HG03103 (cell line): Measurements from ENCODE around the gene AKT1S1.
A peak's percentile ranks its signal among the peaks of the same experiment; 100 is the strongest.
"Not testable (repeated sequence)": the region's sequence is repeated elsewhere in the genome, so short reads cannot be mapped to it uniquely, and the experiment has no call there.

Source experiments
- ATAC-seq: cut with Tn5 transposase; IDR thresholded peaks from one replicate; pipeline ENCODE4 v1.9.1; 2021; ENCODE audit warnings: low read depth; ENCODE audit not compliant: unreplicated experiment

The AKT1S1 gene

DNA sequence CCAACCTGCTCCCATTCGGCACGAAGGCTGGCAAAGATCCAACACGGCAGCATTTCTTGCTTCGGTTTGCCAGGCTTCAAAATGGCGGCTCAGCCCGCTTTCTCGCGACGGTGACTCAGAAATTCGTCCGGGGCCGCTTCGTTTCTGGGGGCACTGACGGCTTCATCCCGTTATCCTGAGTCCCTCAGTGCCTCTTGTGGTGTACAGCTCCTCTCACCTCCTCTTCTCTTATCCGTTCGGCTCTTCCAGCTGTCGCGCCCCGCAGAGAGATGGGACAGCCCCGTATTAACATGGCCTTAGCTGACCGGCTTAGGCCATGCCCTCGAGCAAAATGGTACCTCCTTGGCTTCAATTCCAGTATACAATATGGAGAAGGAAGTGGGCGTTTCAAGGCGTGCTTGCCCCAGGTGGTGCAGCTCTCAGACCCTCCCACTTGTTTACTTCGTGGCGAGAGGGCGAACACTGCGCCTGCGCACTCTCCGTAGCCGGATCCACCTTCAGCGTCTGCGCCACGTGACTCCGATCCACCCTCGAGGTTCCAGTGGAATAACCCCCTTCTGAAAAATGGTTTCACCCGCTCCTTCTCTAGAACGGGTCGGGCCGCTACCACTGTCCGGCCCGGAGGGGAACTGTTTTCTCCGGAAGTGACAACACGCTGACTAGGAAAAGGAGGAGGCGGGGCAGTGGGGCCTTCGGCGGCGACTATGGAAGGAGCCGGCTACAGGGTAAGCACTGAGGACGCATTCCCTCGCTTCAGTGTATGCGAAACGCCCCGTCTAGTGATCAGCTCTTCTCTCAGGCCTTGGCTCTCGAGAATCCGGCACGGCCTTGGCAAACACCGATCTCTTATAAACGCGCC lies at the start of gene AKT1S1, which contains the start of gene TBC1D17:
AKT1S1 (minus strand) TSS at position 336 of the 859 bp plus-strand sequence. CDS start 4,060 bp downstream, outside the sequence.
TBC1D17 (plus strand) TSS at position 683 of the 859 bp plus-strand sequence; CDS start at position 705, 22 bp downstream.
- peak; percentile 44 for ATAC-seq

DNA sequence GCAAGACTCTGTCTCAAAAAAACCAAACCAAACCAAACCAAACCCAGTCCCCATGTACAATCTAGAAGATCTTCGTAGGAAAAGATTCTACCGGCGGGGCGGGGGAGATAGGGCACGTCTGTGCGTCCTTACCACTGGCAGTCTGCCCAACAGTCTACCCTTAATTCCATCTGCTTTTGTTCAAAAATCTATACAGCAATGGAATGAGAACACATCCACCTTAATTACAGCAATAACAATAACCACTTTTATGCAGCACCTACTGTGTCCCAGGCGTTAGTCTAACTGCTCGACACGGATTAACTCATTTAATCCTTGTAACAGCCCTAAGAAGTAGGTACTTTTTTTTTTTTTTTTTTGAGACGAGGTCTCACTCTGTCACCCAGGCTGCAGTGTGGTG lies 49.4 kb upstream of the AKT1S1 start:
- no peak for ATAC-seq

DNA sequence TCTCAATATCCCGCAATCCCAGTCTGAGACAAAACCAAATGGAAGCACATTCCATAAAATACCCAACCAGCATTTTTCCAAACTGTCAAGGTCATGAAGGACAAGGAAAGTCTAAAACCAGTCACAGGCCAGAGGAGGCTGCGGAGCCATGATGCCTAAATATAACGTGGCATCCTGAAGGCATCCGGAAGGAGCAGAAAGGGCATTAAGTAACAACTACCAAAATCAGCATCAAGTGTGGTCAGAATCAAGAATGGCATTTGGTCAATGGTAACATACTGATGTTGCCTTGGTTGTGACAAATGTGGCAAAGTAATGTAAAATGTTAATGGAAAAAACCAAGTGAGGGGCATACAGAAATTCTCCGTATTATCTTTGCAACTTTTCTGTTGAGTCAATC lies 48.3 kb upstream of the AKT1S1 start:
- ATAC-seq = no peak

DNA sequence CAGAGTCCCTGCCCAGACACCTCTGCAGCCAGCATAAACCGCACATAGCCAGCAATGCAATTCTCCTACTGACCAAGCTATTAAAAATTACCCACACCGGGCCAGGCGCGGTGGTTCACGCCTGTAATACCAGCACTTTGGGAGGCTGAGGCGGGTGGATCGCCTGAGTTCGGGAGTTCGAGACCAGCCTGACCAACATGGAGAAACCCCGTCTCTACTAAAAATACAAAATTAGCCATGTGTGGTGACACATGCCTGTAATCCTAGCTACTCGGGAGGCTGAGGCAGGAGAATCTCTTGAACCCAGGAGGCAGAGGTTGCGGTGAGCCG lies 47.7 kb upstream of the AKT1S1 start:
- not testable (repeated sequence) for ATAC-seq

DNA sequence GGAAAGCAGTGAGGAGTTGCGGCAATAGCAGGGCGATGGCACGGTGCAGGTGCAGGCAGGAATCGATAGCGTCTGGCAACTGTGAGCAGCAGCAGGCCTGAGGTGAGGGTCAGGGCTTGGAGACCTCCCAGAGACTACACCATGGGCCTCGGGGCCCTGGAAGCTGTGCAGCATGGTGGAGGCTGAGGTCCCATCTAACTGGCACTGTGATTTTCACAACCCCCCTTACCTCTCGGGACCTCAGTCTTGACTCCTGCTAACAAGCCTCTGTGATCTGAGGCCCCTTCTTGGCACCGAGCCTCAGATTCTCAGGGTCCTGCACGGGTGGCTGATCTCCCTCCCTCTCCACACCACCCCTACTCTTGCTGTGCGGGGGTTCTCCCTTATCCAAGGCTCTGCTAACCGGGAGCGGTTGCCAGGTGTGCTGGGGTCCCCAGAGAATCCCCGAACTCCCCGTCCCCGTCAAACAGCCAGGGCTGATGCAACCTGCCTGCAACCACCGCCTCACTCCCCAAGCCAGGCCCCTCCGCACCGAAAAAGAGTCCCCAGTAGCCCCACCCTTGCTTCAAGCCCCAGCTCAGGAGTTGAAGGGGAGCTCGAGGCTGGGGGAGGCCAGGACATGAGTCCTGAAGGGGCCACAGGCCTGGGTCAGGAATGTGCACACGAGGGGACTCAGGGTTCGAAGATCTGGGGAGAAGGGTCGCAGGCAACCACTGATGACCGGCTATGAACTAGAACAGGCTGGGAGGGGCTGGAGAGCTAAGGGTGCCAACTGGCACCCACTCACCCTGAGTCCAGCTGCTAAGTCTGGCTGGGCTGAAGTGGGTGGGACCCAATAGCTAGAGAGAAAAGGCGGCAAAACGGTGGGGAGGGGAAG lies 47.1 kb upstream of the AKT1S1 start:
- ATAC-seq = no peak

DNA sequence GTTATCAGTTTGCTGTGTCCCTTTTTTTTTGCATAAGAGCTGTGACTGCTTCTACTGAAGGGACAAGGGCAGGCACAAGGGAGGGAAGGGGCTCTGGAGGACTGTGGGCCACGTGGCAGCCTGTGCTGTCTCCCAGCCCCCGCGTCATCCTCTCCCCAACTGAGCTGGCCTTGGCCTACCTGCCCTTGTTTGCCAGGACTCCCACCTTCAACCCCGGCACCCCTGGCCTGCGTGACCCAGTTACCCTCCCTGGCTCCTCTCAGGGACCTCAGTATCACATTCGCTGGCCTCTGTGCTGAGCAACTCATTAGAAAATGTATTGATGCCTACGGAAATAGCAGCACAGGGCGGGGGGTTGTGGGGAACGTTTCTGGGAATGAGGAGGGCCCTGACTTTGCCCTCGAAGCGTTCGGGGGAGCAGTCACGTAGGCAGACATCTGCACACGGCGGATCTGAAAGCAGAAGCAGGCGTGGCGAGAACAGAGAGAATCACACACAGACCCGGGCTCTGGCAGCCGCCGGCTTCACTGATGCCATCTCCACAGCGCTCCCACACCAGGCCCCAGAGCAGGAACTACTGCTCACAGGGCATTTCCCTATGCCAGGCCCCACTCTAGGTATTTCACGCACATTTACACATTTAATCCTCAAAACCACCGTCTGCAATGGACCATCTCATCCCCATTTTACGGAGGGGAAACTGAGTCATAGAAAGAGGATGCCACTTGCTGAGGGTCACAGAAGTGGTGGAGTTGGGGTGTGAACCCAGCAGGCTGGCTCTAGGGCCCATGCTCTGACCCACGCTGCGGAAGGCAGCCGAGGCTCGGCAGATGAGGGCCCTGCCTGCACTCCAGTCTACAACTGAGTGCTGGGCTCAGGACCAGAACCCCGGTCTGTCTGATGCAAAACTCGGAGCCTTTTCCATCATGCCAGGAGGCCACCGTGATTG lies 46.2 kb upstream of the AKT1S1 start:
- no peak for ATAC-seq

DNA sequence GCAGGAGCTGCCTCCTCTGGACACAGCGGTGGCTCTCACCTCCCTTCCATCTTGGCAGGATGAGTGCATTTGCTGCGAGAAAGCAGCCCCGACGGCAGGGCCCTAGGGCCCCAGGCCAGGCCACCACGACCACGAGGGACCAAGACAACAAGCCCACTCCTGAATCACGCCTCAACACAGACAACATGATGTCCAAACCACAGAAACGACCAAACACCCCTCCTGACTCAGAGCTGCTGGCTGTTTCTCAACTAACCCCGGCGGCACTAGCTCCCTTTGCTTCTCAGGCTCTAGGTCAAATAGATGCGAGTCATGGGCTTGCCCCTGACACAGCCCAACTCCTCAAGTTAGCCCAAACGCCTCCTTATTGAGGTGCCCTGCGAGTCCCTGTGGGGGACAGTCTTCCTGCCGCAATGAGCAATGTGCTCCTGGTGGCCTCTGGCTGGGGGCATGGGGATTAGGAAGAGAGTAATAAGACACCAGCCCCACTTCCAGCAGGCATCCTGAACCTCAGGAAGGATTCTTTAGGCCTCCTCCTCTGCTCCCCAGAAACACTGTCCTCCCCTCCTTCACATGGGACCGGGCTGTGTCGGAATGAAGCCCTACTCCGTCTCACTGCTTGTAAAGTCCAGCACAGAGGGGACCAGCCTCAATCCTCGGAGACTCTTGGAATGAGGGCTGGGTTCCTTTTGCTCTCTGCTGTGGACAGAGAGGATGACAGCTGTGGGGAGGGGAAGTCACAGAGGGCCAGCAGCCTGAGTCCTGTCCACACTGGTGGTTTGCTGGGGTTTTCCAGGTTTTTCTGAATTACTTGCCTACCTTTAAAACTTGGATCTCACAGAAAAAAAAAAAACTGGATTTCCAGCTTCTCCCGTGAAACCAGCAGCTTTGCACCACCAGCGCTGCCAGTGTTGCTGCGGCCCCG lies 45.0 kb upstream of the AKT1S1 start:
- ATAC-seq = no peak

DNA sequence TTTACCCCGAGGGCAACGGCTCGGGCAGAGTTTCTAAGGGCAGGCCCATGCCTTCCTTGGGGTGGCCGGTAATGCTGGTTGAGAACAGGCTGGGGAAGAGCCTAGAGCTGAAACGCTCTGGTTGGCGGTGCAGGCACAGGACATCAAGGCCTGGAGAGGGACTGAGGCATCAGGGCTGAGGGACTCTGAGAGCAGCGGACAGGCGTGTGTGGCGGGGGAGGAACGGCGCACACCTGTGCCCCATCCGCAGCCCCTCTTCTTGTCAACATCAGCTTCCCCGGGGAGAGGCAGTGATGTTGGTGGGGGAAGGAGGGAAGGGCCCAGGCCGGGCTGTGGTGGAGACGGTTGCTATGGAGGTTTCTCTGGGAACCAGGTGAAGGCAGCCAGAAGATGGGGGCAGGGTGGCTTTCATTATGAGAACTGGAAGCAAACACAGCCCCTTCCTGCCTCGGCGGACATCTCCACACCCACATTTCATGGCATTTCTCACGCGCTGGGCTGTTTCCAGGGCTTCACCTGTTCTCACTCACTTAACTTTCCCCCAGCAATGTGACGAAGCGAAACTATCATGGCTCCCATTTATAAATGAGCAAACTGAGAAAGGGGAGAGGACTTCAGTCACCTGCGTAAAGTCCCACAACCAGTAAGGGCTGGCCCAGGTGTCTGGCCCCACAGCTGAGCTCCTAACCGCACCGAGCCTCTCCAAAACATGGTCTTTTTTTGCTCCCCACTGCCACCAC lies 43.6 kb upstream of the AKT1S1 start:
- no peak for ATAC-seq

DNA sequence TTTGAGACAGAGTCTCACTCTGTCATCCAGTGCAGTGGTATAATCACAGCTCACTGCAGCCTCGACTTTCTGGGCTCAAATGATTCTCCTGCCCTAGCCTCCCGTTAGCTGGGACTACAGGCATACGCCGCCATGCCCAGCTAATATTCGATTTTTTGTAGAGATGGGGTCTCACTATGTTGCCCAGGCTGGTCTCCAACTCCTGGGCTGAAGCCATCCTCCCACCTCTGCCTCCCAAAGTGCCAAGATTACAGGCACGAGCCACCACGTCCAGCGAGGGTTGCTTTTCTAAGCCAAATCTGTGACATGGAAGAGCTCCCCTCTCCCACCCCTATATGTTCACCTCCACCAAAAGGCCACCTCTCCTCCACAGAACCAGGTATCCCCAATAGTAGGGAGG lies 40.9 kb upstream of the AKT1S1 start:
- ATAC-seq = no peak

DNA sequence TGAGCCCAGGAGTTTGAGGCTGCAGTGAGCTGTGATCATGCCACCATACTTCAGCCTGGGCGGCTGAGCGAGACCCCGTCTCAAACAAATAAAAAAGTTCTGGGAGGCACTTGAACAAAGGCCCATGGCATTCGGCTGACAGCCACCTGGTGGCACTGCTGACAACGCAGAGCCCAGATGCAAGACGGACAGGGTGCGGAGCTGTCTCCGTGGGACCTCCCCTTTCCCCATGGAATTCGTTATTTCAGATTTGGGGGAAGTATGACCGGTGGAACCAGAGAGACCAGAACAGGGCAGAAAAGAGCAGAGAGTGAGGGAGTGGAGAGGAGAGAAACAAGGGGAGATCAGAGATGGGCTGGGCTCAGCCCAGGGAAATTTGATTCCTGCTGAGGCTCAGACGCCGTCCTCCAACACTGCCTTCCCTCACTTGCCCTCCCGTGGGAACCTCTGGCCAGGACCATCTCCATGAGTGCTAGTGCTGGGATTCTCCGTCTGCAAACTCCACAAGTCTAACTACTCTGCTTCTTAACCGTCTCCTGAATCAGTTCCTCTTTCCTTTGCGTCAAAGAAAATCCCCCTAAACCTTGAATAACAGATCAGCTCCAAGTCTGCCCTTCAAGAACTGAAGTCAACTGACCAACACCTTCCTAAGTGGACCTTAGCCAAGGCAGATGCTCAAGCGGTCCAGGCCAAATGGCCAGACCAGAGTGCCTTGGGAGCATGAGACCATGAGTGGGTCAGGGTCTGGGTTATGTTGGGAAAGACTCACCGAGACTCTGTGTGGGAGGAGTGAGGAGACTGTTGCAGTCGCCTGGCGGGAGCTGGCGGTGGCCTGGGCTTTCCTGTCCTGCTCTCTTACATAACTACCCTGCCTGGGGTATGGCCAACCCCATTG lies 39.9 kb upstream of the AKT1S1 start:
- no peak for ATAC-seq

DNA sequence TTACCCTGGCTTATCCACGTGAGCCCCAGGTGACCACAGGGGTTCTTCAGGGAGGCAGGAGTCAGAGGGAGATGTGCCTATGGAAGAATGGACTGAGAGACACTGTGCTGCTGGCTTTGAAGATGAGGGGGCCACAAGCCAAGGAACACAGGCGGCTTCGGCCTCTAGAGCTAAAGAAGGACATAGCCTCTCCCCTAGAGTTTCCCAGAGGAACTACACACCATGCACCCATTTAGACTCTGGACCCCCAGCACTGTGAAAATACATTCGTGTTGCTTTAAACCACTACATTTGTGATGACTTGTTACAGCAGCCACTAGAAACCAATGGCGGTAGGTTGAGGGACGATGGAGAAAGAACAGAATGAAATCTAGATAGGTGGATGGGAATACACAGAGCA lies 38.1 kb upstream of the AKT1S1 start:
- ATAC-seq = no peak

DNA sequence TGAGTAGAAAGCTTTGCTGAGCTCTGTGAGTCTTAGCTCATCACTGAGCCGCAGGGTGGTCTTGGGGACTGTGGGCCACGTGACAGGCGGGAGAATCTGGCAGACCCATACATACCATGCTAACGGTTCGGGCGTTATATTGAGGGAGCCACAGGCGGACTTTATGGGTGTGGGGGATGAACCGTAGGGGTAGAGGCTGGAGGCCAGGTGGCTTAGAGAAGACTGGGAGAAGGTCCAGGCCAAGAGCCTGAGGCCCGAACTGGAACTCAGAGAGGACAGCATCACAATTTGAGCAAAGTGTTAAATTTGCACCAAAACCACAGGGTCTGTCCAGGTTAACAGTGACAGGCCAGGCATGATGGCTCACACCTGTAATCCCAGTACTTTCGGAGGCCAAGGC lies 36.6 kb upstream of the AKT1S1 start:
- no peak for ATAC-seq

DNA sequence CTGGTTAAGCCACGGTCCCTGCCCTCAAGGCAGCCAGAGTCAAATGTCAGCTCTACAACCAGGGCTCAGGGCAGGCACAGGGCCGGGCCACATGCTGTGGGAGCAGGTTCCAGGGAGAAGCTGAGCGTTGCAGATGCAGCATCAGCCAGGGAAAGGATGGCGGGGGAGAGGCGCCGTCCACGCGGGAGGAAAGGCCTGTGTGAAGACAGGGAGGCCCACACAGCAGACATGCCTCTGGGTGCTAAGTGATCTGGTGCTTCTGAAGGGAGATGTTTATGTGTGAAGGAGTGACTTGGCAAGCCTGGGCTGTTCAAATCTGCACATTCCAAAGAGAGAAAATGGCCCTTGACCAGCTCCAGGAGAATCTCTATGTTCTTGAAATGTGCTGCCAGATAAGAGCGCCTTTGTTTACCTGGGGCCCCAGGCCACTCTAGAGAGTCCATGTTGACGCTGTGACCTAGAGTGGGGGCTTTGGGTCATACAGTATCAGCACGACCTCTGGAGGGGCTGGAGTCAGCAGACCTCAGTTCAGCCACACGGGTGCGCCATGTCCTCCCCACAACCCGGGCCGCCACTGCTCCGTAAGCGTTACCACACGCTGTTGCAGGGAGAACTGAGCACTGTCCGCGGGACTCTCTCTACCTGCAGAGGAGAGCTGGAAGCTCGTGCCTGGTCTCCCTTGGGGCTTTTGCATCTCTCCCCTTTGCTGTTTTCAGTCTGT lies 36.0 kb upstream of the AKT1S1 start:
- no peak for ATAC-seq

DNA sequence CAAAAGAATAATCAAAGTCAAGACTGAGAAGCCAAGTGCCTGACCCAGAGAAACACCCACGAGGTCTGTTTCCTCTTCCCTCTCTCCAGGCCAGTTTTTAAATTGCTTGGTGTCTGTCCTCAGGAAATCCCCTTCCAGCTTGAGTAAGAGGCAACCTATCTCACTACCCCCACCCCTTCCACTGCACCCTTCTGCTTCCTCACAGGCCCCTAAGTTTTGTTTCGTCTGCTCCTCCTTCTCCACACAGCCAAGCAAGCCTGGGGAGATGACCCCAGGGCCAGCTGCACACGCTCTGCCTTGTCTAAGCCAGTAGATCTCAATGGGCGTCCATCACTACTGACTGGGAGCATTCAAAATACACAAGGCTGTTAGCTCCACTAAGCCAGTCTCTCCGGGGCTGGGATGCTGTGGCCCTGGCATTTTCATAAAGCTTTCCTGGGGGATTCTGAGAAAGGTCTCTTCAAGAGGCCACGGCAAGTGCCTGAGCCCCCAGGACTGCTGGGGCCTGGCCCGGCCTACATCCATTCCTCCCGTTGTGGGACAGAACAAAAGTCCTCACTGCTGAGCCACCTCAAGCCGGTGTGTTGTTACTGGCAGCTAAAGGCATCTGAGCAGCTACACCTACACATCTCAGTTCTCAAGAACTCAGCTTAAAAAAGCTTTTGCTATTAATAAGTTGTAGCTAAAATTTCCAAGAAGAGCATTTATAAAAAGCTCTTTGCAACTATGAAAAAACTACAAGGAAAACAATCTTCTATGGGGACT lies 34.4 kb upstream of the AKT1S1 start:
- ATAC-seq = no peak

DNA sequence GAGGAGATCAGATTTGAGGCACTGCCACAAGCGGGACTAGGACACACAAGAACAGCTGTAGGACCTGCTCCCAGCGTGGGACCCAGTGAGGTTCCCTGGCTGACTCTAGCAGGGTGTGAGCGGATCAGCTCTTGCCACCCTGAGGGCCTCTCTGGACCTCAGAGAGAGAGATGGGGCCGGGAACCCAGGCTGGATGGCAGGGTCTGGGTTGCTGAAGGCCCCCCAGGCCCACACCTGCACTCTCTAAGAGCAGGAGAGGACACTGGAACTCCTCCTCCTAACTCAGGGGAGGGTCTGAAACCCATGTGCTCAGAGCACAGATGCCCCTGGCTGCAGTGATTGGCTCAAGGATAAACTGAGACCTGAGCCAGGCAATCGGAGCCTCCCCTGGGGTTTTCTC lies 33.0 kb upstream of the AKT1S1 start:
- no peak for ATAC-seq
